Measurements from ENCODE around the gene NAPB.

Gene NAPB

DNA sequence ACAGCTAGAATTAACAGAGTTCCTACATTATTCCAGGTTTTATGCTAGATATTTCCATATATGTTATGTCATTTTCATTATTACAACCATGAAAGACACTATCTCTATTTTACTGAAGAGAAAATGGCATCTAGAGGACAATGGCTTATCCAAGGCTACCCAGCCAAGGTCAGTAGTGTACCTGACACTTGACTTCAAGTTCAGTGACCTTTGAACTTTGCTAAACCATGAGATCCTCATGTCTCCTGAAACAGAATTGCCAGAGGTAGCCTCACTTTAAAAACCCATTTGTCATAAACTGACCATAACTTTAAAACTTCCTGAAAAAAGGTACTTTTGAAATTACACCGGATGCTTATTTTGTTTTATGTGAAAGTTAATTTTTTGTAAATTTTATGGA lies 14.4 kb downstream of the NAPB start:
- peaks cover 15% of the 10 kb centered on the region for H3K4me1 Mint-ChIP-seq
- H3K27ac Mint-ChIP-seq = peak overlapping the region; percentile 88
- no peaks in the 10 kb centered on the region for H3K9me3 Mint-ChIP-seq

GRCh38 chr20:23404196-23404595 lies 17.1 kb downstream of the NAPB start:
- H3K36me3 Mint-ChIP-seq = peaks cover 4% of the 10 kb centered on the region
- no peaks in the 10 kb centered on the region for H3K9me3 Mint-ChIP-seq
- ATAC-seq (ENCODE audit: low read depth) (no peak), DNase-seq (ENCODE audit: low spot score in 2 of 2) (no peak)
- no peak overlapping the region for H3K27ac Mint-ChIP-seq
- H3K4me3 Mint-ChIP-seq = no peak overlapping the region
- H3K27me3 Mint-ChIP-seq = no peaks in the 10 kb centered on the region
- H3K4me1 Mint-ChIP-seq = peaks cover 14% of the 10 kb centered on the region

More for the DNA sequence above, 14.4 kb downstream of the NAPB start:
- no peaks in the 10 kb centered on the region for H3K27me3 Mint-ChIP-seq
- ATAC-seq (ENCODE audit: low read depth) (no peak), DNase-seq (ENCODE audit: low spot score in 2 of 2) (no peak)
- no peak overlapping the region for H3K4me3 Mint-ChIP-seq
- peaks cover 1% of the 10 kb centered on the region for H3K36me3 Mint-ChIP-seq

DNA sequence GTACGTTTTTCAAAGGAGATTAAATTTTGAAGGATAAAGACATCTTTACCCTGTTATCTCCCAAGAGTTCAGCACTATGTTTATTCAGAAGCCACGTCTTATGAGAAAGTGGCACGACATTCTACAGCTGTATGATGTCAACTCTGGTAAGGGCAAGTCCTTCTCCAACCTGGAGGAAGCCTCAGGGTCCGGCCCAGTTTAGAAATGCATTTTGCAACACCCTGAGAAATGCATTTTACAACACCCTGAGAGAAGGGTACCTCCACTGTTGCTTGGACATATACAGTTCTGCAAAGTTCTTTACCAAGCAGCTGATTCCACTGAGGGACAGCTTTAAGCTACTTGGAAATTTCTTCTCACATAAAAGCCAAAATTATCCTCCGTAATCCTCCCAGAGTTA lies 17.5 kb downstream of the NAPB start:
- Mint-ChIP-seq H3K27me3 (no peaks in the 10 kb centered on the region), H3K27ac (no peak overlapping the region), H3K36me3 (peaks cover 4% of the 10 kb centered on the region), H3K9me3 (no peaks in the 10 kb centered on the region), H3K4me3 (no peak overlapping the region), H3K4me1 (peaks cover 14% of the 10 kb centered on the region)
- ATAC-seq (ENCODE audit: low read depth) (no peak), DNase-seq (ENCODE audit: low spot score in 2 of 2) (no peak)

DNA sequence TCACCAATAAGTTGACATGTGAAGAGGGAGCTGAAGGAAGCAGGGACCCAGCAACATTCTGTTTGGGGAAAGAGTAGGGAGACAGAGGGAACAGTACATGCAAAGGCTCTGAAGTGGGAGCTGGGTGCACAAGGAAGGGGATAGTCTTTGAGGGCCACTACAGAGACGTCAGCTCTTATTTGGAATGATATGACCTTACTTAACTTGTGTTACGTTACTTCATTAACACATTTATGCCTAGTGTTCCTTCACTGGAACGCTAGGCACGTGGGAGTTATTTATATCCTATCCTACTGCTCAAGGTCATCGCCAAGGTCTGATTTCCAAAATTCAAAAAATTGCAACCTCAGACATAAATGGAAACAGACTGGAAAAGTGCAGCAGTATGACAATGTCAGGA lies 20.2 kb downstream of the NAPB start:
- Mint-ChIP-seq H3K27me3 (no peaks in the 10 kb centered on the region), H3K4me1 (peaks cover 7% of the 10 kb centered on the region), H3K27ac (no peak overlapping the region), H3K9me3 (no peaks in the 10 kb centered on the region), H3K36me3 (peaks cover 5% of the 10 kb centered on the region), H3K4me3 (no peak overlapping the region)
- DNase-seq (ENCODE audit: low spot score in 2 of 2) = no peak
- no peak for ATAC-seq (ENCODE audit: low read depth)

GRCh38 chr20:23399568-23400241 lies 21.6 kb downstream of the NAPB start:
- Mint-ChIP-seq H3K4me3 (no peak overlapping the region), H3K36me3 (peaks cover 10% of the 10 kb centered on the region), H3K27ac (peak overlapping the region; percentile 31), H3K9me3 (no peaks in the 10 kb centered on the region), H3K4me1 (peaks cover 6% of the 10 kb centered on the region), H3K27me3 (no peaks in the 10 kb centered on the region)
- ATAC-seq (ENCODE audit: low read depth) = peak; percentile 44
- DNase-seq (ENCODE audit: low spot score in 2 of 2) = no peak

GRCh38 chr20:23397961-23398360 lies 23.3 kb downstream of the NAPB start:
- DNase-seq (ENCODE audit: low spot score in 2 of 2) = no peak
- Mint-ChIP-seq H3K36me3 (peaks cover 23% of the 10 kb centered on the region), H3K9me3 (no peaks in the 10 kb centered on the region), H3K4me3 (no peak overlapping the region), H3K4me1 (peaks cover 4% of the 10 kb centered on the region), H3K27me3 (no peaks in the 10 kb centered on the region), H3K27ac (no peak overlapping the region)
- ATAC-seq (ENCODE audit: low read depth) = no peak

GRCh38 chr20:23396950-23397627 lies 24.2 kb downstream of the NAPB start:
- H3K9me3 Mint-ChIP-seq = no peaks in the 10 kb centered on the region
- peaks cover 4% of the 10 kb centered on the region for H3K4me1 Mint-ChIP-seq
- H3K27me3 Mint-ChIP-seq = no peaks in the 10 kb centered on the region
- no peak for DNase-seq (ENCODE audit: low spot score in 2 of 2)
- H3K4me3 Mint-ChIP-seq = no peak overlapping the region
- H3K27ac Mint-ChIP-seq = no peak overlapping the region
- H3K36me3 Mint-ChIP-seq = peaks cover 25% of the 10 kb centered on the region
- ATAC-seq (ENCODE audit: low read depth) = no peak

DNA sequence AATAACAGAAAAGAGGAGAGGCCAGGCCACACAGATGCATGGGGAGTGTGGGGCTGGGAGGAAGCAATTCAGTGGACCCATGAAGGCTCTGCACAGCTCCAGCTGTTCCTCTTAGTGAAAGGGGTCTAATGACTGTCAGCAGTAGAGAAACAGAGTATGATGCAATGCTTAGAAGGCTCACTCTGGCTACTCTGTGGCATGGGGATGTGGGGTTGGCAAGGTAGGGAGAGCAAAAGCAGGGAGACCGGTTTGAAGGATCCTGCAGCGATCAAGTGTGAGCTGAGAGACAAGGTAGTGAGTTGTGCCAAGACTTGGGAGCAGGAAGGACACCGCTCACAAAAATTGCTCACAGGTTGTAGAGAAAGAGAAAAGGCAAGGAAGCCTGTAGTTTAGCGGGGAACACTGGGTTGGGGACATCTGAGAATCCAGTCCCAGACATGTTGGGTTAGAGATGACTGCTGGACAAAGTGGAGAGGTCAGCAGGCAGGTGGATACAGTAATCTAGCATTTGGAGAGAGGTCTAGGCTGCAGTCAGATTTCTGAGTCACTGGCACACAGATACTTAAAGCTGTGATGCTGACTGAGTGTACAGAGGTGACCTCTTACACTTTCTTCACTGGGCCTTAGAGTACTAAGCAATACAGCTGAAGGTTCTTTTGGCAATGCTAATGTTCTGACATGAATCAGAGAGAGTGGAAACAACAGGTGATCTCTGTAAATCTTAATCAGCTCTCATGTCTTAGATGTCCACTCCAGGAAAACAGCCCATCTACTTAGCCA lies 27.1 kb downstream of the NAPB start:
- no peaks in the 10 kb centered on the region for H3K27me3 Mint-ChIP-seq
- DNase-seq (ENCODE audit: low spot score in 2 of 2) (no peak), ATAC-seq (ENCODE audit: low read depth) (no peak)
- peaks cover 8% of the 10 kb centered on the region for H3K4me1 Mint-ChIP-seq
- H3K4me3 Mint-ChIP-seq = no peak overlapping the region
- H3K9me3 Mint-ChIP-seq = no peaks in the 10 kb centered on the region
- peaks cover 27% of the 10 kb centered on the region for H3K36me3 Mint-ChIP-seq
- no peak overlapping the region for H3K27ac Mint-ChIP-seq

DNA sequence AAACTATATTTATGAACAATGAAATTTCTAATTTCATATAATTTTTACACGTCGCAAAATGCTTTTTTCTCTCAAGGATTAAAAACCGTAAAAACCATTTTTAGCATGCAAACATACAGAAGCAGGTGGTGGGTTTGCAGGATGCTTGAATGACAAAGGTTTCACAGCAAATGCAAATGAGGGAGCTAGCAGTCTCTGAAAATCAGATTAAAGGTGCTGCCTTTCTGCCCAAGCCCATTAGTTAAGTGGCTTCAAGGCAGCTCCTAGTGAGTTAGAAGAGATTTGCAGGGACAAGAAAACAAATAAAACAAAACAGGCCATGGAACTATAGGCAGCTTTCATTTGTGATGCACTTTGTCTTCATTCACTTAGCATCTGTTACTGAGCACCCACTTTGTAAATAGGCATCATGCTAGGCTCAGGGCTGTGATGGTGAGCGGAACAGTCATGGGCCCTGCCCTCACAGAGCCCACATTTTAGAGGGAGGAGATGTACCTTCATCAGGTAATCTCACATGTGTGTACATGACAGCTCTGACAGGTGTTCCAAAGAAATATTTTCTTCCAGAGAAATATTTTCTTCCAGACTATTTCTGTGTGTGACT lies 29.5 kb downstream of the NAPB start:
- H3K27ac Mint-ChIP-seq = no peak overlapping the region
- peaks cover 39% of the 10 kb centered on the region for H3K36me3 Mint-ChIP-seq
- no peaks in the 10 kb centered on the region for H3K9me3 Mint-ChIP-seq
- H3K27me3 Mint-ChIP-seq = no peaks in the 10 kb centered on the region
- H3K4me1 Mint-ChIP-seq = peaks cover 8% of the 10 kb centered on the region
- ATAC-seq (ENCODE audit: low read depth) (no peak), DNase-seq (ENCODE audit: low spot score in 2 of 2) (no peak)
- no peak overlapping the region for H3K4me3 Mint-ChIP-seq

DNA sequence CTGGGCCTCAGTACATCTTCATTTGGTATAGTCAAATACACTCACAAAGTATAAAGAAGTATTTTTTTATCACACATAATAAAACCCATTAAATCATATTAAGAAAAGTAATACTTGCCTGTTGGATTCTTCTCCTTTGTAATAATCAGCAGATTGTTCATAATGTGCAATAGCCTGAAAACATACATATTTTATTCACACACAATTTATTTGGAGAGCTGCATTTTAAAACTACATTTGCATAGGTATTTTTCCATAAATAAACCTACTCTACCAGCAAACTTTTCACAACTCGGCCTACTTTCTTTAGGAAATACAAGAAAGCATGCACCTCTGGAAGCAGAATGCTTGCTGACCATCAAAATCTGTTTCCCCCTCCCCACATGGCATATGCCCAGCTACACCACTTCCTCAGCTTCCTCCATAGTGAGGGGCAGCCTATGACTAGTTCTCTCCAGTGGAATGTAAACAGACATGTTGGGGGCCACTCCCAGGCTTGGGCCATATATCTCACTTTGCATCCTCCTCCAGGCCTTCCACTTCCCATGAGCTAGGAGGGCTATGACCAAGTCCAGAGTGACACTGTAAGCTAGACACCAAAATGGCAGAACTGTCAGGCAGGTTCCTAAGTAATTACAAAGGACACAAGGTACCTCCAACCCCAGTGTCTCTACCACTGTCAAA lies 31.1 kb downstream of the NAPB start:
- ATAC-seq (ENCODE audit: low read depth) (no peak), DNase-seq (ENCODE audit: low spot score in 2 of 2) (no peak)
- Mint-ChIP-seq H3K4me3 (no peak overlapping the region), H3K4me1 (peaks cover 8% of the 10 kb centered on the region), H3K36me3 (peaks cover 48% of the 10 kb centered on the region), H3K27ac (peak overlapping the region; percentile 60), H3K9me3 (no peaks in the 10 kb centered on the region), H3K27me3 (no peaks in the 10 kb centered on the region)

GRCh38 chr20:23387118-23387443 lies 34.2 kb downstream of the NAPB start:
- Mint-ChIP-seq H3K9me3 (peaks cover 2% of the 10 kb centered on the region), H3K36me3 (peaks cover 45% of the 10 kb centered on the region), H3K27me3 (no peaks in the 10 kb centered on the region), H3K27ac (peak overlapping the region; percentile 43), H3K4me1 (peaks cover 8% of the 10 kb centered on the region), H3K4me3 (no peak overlapping the region)
- DNase-seq (ENCODE audit: low spot score in 2 of 2) = no peak
- no peak for ATAC-seq (ENCODE audit: low read depth)

DNA sequence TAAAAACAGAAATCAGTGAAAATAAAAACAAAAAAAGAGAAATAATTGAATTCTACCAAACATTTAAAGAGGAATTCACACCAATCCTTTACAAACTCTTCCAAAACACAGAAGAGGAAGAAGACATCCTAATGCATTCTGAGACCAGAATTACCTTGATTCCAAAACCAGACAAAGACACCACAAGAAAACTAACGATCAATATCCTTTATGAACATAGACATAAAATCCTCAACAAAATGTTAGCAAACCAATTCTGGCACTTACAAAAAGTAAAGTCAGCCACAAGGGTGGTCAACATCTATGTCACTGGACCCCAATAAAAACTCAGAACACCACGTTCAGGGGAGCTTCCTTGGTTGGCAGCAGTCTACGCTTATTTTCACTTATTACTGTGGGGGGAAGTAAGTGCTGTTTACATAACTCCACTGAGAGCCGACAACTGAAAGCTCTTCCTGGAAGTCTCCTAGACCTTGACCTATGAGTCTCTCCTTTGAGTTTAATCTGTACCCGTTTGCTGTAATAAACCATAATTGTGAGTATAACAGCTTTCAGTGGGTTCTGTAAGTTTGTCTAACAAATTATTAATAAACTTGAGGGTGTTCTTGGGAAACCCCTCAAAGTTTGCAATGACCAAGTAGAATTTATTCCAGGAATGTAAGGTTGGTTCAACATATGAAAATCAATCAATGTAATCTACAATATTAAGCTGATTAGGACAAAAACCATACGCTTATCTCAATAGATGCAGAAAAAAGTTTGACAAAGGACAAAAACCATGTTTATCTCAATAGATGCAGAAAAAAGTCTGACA lies 34.8 kb downstream of the NAPB start:
- Mint-ChIP-seq H3K4me1 (peaks cover 4% of the 10 kb centered on the region), H3K27ac (peak overlapping the region; percentile 43), H3K4me3 (no peak overlapping the region), H3K9me3 (peaks cover 2% of the 10 kb centered on the region), H3K27me3 (no peaks in the 10 kb centered on the region), H3K36me3 (peaks cover 46% of the 10 kb centered on the region)
- ATAC-seq (ENCODE audit: low read depth) = no peak
- DNase-seq (ENCODE audit: low spot score in 2 of 2) = no peak

DNA sequence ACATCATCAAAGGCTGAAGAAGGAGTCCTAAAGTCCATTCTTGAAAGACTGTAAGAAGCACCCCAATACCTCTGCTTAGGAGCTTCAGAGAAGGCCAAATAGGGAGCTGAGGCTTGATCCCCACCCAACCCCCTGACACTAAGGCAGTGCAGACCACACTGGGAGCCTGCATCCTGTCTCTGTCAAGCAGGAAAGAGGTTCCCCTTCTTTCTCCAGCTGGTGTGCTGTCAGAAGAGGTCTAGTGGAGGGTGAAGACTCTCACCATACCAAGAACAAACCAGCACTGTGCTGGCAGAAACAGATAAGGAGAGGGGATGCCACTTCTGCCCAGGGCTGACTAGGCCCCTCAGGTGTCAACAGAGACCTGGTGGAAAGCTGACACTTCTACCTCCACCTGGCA lies 39.4 kb downstream of the NAPB start:
- no peaks in the 10 kb centered on the region for H3K27me3 Mint-ChIP-seq
- no peak overlapping the region for H3K27ac Mint-ChIP-seq
- H3K36me3 Mint-ChIP-seq = peaks cover 36% of the 10 kb centered on the region

More for the DNA sequence above, 39.4 kb downstream of the NAPB start:
- Mint-ChIP-seq H3K9me3 (peaks cover 2% of the 10 kb centered on the region), H3K4me1 (no peaks in the 10 kb centered on the region), H3K4me3 (no peak overlapping the region)
- DNase-seq (ENCODE audit: low spot score in 2 of 2) (no peak), ATAC-seq (ENCODE audit: low read depth) (no peak)

Measured in memory B cell (primary cell).